Activated B cell treated with CpG ODN at 0.5 μM for 24 hours (primary cell): Measurements from ENCODE around the gene CFD. TPM values are rescaled to one million over a fixed set of nuclear protein-coding genes. Genes with fewer than 3 reads are reported as not detected.
"Not testable (repeated sequence)": the region's sequence is repeated elsewhere in the genome, so short reads cannot be mapped to it uniquely, and the experiment has no call there.

Experiments used
- ATAC-seq: fragments of 200-7000 bp; cut with Tn5 transposase; one replicate; pipeline ENCODE4 v1.10.0; 2021; ENCODE audit warnings: low read depth, mild to moderate bottlenecking, moderate library complexity
- CTCF ChIA-PET: fragments of 350-600 bp; sonication (Branson Sonifier 250); formaldehyde crosslinking; loops from one replicate; lab custom pipeline; 2021; ENCODE audit warnings: antibody characterized with exemption; lab: Charles Lee
- POLR2A ChIA-PET: fragments of 350-600 bp; sonication (Branson Sonifier 250); formaldehyde crosslinking; loops from one replicate; lab custom pipeline; 2021; ENCODE audit warnings: antibody characterized with exemption; lab: Charles Lee
- DNase-seq: peaks from one replicate; pipeline ENCODE4 v3.0.0; 2022
- H3K27ac Mint-ChIP-seq: one replicate; pipeline ENCODE4 v1.8.0; 2020; ENCODE audit warnings: mixed read lengths
- H3K27me3 Mint-ChIP-seq: one replicate; pipeline ENCODE4 v1.8.0; 2021; ENCODE audit warnings: mixed read lengths
- H3K36me3 Mint-ChIP-seq: one replicate; pipeline ENCODE4 v1.8.0; 2021; ENCODE audit warnings: low read depth, mixed read lengths
- H3K4me1 Mint-ChIP-seq: one replicate; pipeline ENCODE4 v1.8.0; 2021; ENCODE audit warnings: mixed read lengths
- H3K4me3 Mint-ChIP-seq: one replicate; pipeline ENCODE4 v1.8.0; 2020; ENCODE audit warnings: mild to moderate bottlenecking, mixed read lengths
- H3K9me3 Mint-ChIP-seq: one replicate; pipeline ENCODE4 v1.8.0; 2020; ENCODE audit warnings: mixed read lengths
- intact Hi-C: fragments of 100-400 bp; cut with micrococcal nuclease; formaldehyde crosslinking; loops from one replicate; pipeline ENCODE4 v1.15.1; 2024
- total RNA-seq: library from RNA; stranded (reverse); gene quantifications from 2 replicates; pipeline ENCODE4 v1.2.3, GENCODE V29; 2022
- TF ChIP-seq, protein P1 (sequence below): fragments of 200-600 bp; IDR thresholded peaks from one replicate; pipeline ENCODE4 v1.8.0; 2022; ENCODE audit warnings: antibody characterized with exemption, mild to moderate bottlenecking

The CFD gene
- total RNA-seq, 1 donor from 2014 or later, result not detected

DNA sequence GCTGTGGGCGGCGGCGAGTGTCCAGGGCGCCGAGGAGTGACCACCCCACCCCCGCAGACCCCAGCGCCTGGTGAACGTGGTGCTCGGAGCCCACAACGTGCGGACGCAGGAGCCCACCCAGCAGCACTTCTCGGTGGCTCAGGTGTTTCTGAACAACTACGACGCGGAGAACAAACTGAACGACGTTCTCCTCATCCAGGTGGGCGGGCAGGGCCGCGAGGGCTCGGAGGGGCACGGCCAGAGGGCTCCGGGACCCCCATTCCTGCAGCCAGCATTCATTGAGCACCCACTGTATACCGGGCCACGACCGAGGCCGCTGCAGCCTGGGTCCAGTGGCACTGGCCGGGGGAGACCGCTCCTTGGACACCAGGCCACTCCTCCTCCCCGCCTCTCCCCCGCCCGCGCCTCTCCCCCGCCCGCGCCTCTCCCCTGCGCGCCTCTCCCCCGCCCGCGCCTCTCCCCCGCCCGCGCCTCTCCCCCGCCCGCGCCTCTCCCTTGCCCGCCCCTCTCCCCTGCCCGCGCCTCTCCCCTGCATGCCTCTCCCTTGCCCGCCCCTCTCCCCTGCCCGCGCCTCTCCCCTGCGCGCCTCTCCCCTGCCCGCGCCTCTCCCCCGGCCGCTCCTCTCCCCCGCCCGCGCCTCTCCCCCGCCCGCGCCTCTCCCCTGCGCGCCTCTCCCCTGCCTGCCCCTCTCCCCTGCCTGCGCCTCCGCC, 15.5 kb upstream of the CFD start:
- Mint-ChIP-seq H3K9me3 (no peaks in the 10 kb centered on the region), H3K27me3 (peaks cover 42% of the 10 kb centered on the region), H3K27ac (no peak overlapping the region), H3K4me3 (no peak overlapping the region), H3K36me3 (no peaks in the 10 kb centered on the region), H3K4me1 (peaks cover 11% of the 10 kb centered on the region)
- DNase-seq, result no peak
- POLR2A ChIA-PET, result no interaction called here
- intact Hi-C loops, result no loop called here
- no peak for ATAC-seq
- CTCF ChIA-PET, result no interaction called here
- TF ChIP-seq, protein P1, sequence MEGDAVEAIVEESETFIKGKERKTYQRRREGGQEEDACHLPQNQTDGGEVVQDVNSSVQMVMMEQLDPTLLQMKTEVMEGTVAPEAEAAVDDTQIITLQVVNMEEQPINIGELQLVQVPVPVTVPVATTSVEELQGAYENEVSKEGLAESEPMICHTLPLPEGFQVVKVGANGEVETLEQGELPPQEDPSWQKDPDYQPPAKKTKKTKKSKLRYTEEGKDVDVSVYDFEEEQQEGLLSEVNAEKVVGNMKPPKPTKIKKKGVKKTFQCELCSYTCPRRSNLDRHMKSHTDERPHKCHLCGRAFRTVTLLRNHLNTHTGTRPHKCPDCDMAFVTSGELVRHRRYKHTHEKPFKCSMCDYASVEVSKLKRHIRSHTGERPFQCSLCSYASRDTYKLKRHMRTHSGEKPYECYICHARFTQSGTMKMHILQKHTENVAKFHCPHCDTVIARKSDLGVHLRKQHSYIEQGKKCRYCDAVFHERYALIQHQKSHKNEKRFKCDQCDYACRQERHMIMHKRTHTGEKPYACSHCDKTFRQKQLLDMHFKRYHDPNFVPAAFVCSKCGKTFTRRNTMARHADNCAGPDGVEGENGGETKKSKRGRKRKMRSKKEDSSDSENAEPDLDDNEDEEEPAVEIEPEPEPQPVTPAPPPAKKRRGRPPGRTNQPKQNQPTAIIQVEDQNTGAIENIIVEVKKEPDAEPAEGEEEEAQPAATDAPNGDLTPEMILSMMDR, result no peak

DNA sequence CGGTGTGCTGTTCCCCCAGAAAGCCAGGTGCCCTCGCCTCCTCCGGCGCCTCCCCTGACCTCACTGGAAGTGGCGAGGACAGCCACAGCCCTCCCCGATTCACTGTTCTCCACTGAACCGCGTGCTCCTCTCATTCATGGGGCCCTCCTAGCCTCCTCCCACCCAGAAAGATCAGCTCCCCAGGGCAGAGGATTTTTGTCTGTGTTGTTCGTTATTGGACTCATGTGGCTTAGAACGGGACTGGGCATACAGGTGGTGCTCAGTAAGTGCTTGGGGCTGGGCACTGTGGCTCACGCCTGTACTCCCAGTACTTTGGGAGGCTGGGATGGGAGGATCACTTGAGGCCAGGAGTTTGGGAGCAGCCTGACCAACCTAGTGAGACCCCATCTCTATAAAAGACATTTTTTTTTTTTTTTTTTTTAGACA, 14.9 kb upstream of the CFD start:
- ATAC-seq (no peak), DNase-seq (no peak)
- no peak overlapping the region for H3K27ac Mint-ChIP-seq
- H3K4me3 Mint-ChIP-seq, result no peak overlapping the region
- ChIA-PET POLR2A (interaction anchor here (0.6 kb wide), 1 partner anchor 74 kb away, joined by 4 read pairs; no protein-coding TSS in a partner anchor), CTCF (no interaction called here)
- TF ChIP-seq, protein P1, result no peak
- H3K9me3 Mint-ChIP-seq, result no peaks in the 10 kb centered on the region
- peaks cover 11% of the 10 kb centered on the region for H3K4me1 Mint-ChIP-seq
- no peaks in the 10 kb centered on the region for H3K36me3 Mint-ChIP-seq
- intact Hi-C loops, result no loop called here
- peaks cover 45% of the 10 kb centered on the region for H3K27me3 Mint-ChIP-seq

DNA sequence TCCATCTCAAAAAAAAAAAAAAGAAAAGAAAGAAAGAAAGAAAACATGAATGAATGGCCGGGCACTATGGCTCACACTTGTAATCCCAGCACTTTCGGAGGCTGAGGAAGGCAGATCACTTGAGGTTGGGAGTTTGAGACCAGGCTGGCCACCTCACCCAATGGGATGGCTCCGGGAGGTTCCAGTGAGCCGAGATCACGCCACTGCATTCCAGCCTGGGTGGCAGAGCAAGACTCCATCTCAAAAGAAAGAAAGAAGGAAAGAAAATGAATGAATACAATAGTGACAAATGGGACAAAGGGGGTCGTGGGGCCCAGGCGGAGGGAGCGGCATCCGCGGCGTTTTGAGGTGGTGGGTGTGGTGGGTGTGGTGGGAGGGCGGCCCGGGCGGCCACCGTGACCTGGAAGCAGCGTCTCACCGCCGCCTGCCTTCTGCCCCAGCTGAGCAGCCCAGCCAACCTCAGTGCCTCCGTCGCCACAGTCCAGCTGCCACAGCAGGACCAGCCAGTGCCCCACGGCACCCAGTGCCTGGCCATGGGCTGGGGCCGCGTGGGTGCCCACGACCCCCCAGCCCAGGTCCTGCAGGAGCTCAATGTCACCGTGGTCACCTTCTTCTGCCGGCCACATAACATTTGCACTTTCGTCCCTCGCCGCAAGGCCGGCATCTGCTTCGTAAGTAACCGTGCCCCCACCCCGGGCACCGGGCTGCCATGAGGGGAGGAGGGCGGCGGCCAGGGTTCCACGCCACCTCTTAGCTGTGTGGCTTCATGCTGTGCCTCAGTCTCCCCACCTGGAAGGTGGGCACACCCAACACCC, 13.6 kb upstream of the CFD start:
- Mint-ChIP-seq H3K4me3 (no peak overlapping the region), H3K9me3 (no peaks in the 10 kb centered on the region), H3K36me3 (no peaks in the 10 kb centered on the region), H3K27me3 (peaks cover 51% of the 10 kb centered on the region), H3K4me1 (peaks cover 11% of the 10 kb centered on the region), H3K27ac (no peak overlapping the region)
- ATAC-seq, result no peak
- POLR2A ChIA-PET, result interaction anchor here (0.7 kb wide), 1 partner anchor 49 kb away, joined by 4 read pairs; no protein-coding TSS in a partner anchor
- CTCF ChIA-PET, result no interaction called here
- TF ChIP-seq, protein P1, result no peak
- DNase-seq, result no peak
- intact Hi-C loops, result no loop called here

DNA sequence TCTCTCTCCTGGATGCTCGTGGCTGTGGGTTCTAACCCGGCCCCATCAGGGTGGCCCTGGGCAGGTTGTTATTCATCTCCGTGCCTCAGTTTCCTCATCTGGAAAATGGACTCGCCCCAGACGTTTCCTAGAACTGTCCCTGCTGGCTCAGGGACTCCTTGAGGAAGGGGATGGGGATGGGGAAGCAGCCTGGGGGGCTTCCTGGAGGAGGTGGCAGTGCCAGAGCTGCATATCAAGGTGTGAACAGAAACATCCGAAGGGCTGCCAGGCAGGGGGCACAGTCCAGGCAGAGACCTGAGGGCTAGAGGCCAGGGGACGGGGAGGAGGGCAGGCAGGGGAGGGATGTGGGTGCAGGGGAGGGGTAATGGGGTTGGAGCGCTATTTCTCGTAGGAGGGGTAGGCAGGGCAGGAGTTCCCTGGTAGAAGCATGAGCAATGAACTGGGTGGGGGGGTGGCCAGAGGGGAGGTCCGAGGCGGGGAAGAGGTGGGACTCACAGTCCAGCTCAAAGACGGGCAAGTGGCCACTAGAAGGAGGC, 11.0 kb upstream of the CFD start:
- Mint-ChIP-seq H3K36me3 (no peaks in the 10 kb centered on the region), H3K4me1 (peaks cover 11% of the 10 kb centered on the region), H3K27me3 (peaks cover 43% of the 10 kb centered on the region), H3K9me3 (no peaks in the 10 kb centered on the region), H3K27ac (no peak overlapping the region), H3K4me3 (no peak overlapping the region)
- no peak for DNase-seq
- ATAC-seq, result no peak
- ChIA-PET POLR2A (no interaction called here), CTCF (no interaction called here)
- TF ChIP-seq, protein P1, result no peak
- intact Hi-C loops, result no loop called here

DNA sequence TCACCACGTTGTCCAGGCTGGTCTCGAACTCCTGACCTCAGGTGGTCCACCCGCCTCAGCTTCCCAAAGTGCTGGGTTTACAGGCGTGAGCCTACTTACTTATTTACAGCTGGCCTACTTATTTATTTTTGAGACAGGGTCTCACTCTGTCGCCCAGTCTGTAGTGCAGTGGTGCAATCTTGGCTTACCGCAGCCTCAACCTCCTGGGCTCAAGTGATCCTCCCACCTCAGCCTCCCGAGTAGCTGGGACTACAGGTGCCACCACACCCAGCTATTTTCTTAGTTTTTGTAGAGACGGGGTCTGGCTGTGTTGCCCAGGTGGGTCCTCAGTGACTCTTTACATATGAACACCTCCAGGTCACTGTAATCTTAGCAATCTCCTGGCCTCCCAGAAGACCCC, 10.3 kb upstream of the CFD start:
- Mint-ChIP-seq H3K4me1 (peaks cover 11% of the 10 kb centered on the region), H3K27me3 (peaks cover 43% of the 10 kb centered on the region)
- DNase-seq, H3K9me3 Mint-ChIP-seq, H3K36me3 Mint-ChIP-seq, intact Hi-C loops, ATAC-seq, H3K4me3 Mint-ChIP-seq, H3K27ac Mint-ChIP-seq, CTCF ChIA-PET, POLR2A ChIA-PET: not testable (repeated sequence)
